Type B pancreatic cell (in vitro differentiated cells): ENCODE measurements around the gene PPIE. TPM values are rescaled to one million over a fixed set of nuclear protein-coding genes. Genes with fewer than 3 reads are reported as not detected.

Source experiments
- DNase-seq: peaks from one replicate; pipeline ENCODE4 v3.0.0; 2021; ENCODE audit warnings: mixed read lengths; ENCODE audit not compliant: unreplicated experiment; ENCODE audit errors: extremely low spot score
- H3K27ac Mint-ChIP-seq: 2 replicates; pipeline ENCODE4 v1.8.0; 2021; ENCODE audit warnings: mild to moderate bottlenecking, mixed read lengths
- H3K27me3 Mint-ChIP-seq: 2 replicates; pipeline ENCODE4 v1.8.0; 2021; ENCODE audit warnings: mixed read lengths
- H3K36me3 Mint-ChIP-seq: 2 replicates; pipeline ENCODE4 v1.8.0; 2021; ENCODE audit warnings: mixed read lengths
- H3K4me1 Mint-ChIP-seq: one replicate; pipeline ENCODE4 v1.8.0; 2021; ENCODE audit warnings: mixed read lengths; ENCODE audit not compliant: unreplicated experiment
- H3K4me3 Mint-ChIP-seq: 2 replicates; pipeline ENCODE4 v1.8.0; 2021; ENCODE audit warnings: mild to moderate bottlenecking, mixed read lengths
- H3K9me3 Mint-ChIP-seq: 2 replicates; pipeline ENCODE4 v1.8.0; 2021; ENCODE audit warnings: mixed read lengths
- CTCF ChIP-seq: fragments of 200-600 bp; sonication (generic); conservative IDR thresholded peaks from 2 replicates; pipeline ENCODE4 v1.5.0; 2021; ENCODE audit warnings: antibody characterized with exemption, mild to moderate bottlenecking
- long read RNA-seq: library from polyadenylated mRNA; unstranded; transcript quantifications from one replicate; pipeline ENCODE4 v2.0.0, GENCODE V29; 2020
- total RNA-seq: library from RNA; stranded (reverse); gene quantifications from 2 replicates; pipeline ENCODE4 v1.2.1, GENCODE V29; 2021; ENCODE audit warnings: low replicate concordance

Gene PPIE
- total RNA-seq: 50.0 and 51.7 TPM in 2 replicates
- long read RNA-seq, transcript PPIE-202 (10 exons, 1,079 nt): minor isoform, 11 of 235 reads
- long read RNA-seq, transcript PPIE-201 (10 exons, 1,277 nt): major isoform, 164 of 235 reads
- long read RNA-seq, partial matches to known transcripts: 10 of 235 reads
- long read RNA-seq, other reads (novel, unspliced or antisense): 46 of 235 reads

GRCh38 chr1:39738622-39739366, at the start of gene PPIE:
PPIE (plus strand) TSS chr1:39738882; CDS start chr1:39738901, 19 bp downstream.
- H3K4me3 Mint-ChIP-seq: peak within 1 kb of the TSS; percentile 98
- H3K27ac Mint-ChIP-seq: peak within 1 kb of the TSS; percentile 91
- peaks cover 14% of the 10 kb centered on the region for H3K4me1 Mint-ChIP-seq
- peaks cover 15% of the 10 kb centered on the region for H3K36me3 Mint-ChIP-seq
- no peaks in the 10 kb centered on the region for H3K9me3 Mint-ChIP-seq
- TF ChIP-seq CTCF: no peak
- H3K27me3 Mint-ChIP-seq: peaks cover 36% of the 10 kb centered on the region
- peak; percentile 90 for DNase-seq

GRCh38 chr1:39689214-39689613, 49.5 kb upstream of the PPIE start:
- H3K4me1 Mint-ChIP-seq: peaks cover 9% of the 10 kb centered on the region
- H3K9me3 Mint-ChIP-seq: no peaks in the 10 kb centered on the region
- no peak overlapping the region for H3K27ac Mint-ChIP-seq
- H3K36me3 Mint-ChIP-seq: no peaks in the 10 kb centered on the region
- TF ChIP-seq CTCF: no peak
- no peak for DNase-seq
- no peak overlapping the region for H3K4me3 Mint-ChIP-seq
- peaks cover 90% of the 10 kb centered on the region for H3K27me3 Mint-ChIP-seq

GRCh38 chr1:39689635-39690034, 49.0 kb upstream of the PPIE start:
- TF ChIP-seq CTCF: no peak
- no peaks in the 10 kb centered on the region for H3K9me3 Mint-ChIP-seq
- H3K27me3 Mint-ChIP-seq: peaks cover 90% of the 10 kb centered on the region
- no peak overlapping the region for H3K27ac Mint-ChIP-seq
- peaks cover 9% of the 10 kb centered on the region for H3K4me1 Mint-ChIP-seq
- DNase-seq: no peak
- H3K4me3 Mint-ChIP-seq: no peak overlapping the region
- H3K36me3 Mint-ChIP-seq: no peaks in the 10 kb centered on the region

GRCh38 chr1:39690225-39690624, 48.5 kb upstream of the PPIE start:
- Mint-ChIP-seq H3K4me1 (peaks cover 3% of the 10 kb centered on the region), H3K9me3 (no peaks in the 10 kb centered on the region), H3K36me3 (no peaks in the 10 kb centered on the region), H3K4me3 (peak overlapping the region; percentile 9), H3K27me3 (peaks cover 90% of the 10 kb centered on the region), H3K27ac (no peak overlapping the region)
- no peak for DNase-seq
- no peak for TF ChIP-seq CTCF

- Mint-ChIP-seq H3K4me1 (peaks cover 3% of the 10 kb centered on the region), H3K27ac (no peak overlapping the region), H3K36me3 (no peaks in the 10 kb centered on the region), H3K9me3 (no peaks in the 10 kb centered on the region), H3K27me3 (peaks cover 91% of the 10 kb centered on the region), H3K4me3 (peak overlapping the region; percentile 61)
- no peak for DNase-seq
- no peak for TF ChIP-seq CTCF
These were observed 47.8 kb upstream of the PPIE start for GRCh38 chr1:39690794-39691382.
